DOHH2 (cell line): ENCODE results near the gene PLA1A.

ENCODE experiments used
- H3F3A ChIP-seq: fragments of 200-600 bp; sonication (generic), shearing (Covaris generic); 2 replicates; pipeline ENCODE4 v1.6.0; 2016; ENCODE audit warnings: antibody characterized with exemption, mild to moderate bottlenecking; ENCODE audit not compliant: control insufficient read depth, insufficient read depth
- H3K27ac ChIP-seq: fragments of 200-600 bp; sonication (generic); 2 replicates; pipeline ENCODE4 v1.5.1; 2014; ENCODE audit warnings: low read depth, mild to moderate bottlenecking, low read length, moderate library complexity
- H3K27me3 ChIP-seq: fragments of 200-600 bp; sonication (generic); 2 replicates; pipeline ENCODE4 v1.6.1; 2014; ENCODE audit warnings: mild to moderate bottlenecking, low read length, mixed read lengths; ENCODE audit not compliant: control insufficient read depth
- H3K36me3 ChIP-seq: fragments of 200-600 bp; sonication (generic); 2 replicates; pipeline ENCODE4 v1.6.1; 2014; ENCODE audit warnings: mild to moderate bottlenecking, low read length, moderate library complexity, mixed read lengths; ENCODE audit not compliant: control insufficient read depth
- H3K4me1 ChIP-seq: fragments of 200-600 bp; sonication (generic); 2 replicates; pipeline ENCODE4 v1.6.1; 2014; ENCODE audit warnings: mild to moderate bottlenecking, low read length, mixed read lengths; ENCODE audit not compliant: control insufficient read depth
- H3K4me2 ChIP-seq: fragments of 200-600 bp; sonication (generic); 2 replicates; pipeline ENCODE4 v1.6.0; 2014; ENCODE audit warnings: mild to moderate bottlenecking, low read length, moderate library complexity
- H3K4me3 ChIP-seq: fragments of 200-600 bp; sonication (generic); 2 replicates; pipeline ENCODE4 v1.5.1; 2014; ENCODE audit warnings: mild to moderate bottlenecking, low read length, mixed read lengths
- H3K79me2 ChIP-seq: fragments of 200-600 bp; sonication (generic); 2 replicates; pipeline ENCODE4 v1.6.1; 2014; ENCODE audit warnings: mild to moderate bottlenecking, low read length, mixed read lengths; ENCODE audit not compliant: control insufficient read depth
- H3K9me2 ChIP-seq: fragments of 200-600 bp; sonication (generic); replicated peaks from 2 replicates; pipeline ENCODE4 v1.6.1; 2014; ENCODE audit warnings: mild to moderate bottlenecking, low read length, mixed read lengths; ENCODE audit not compliant: control insufficient read depth
- H3K9me3 ChIP-seq: fragments of 200-600 bp; sonication (generic); 2 replicates; pipeline ENCODE4 v1.6.1; 2014; ENCODE audit warnings: antibody characterized with exemption, low read length, mixed read lengths; ENCODE audit not compliant: control insufficient read depth, insufficient read depth
- H4K20me1 ChIP-seq: fragments of 200-600 bp; sonication (generic); 2 replicates; pipeline ENCODE4 v1.6.0; 2014; ENCODE audit warnings: low read depth, mild to moderate bottlenecking, antibody characterized with exemption, low read length, moderate library complexity; ENCODE audit not compliant: control insufficient read depth, insufficient read depth
- EZH2phosphoT487 ChIP-seq: fragments of 200-600 bp; sonication (generic); IDR thresholded peaks from 2 replicates; pipeline ENCODE4 v1.6.1; 2017; ENCODE audit warnings: borderline replicate concordance, mild to moderate bottlenecking, antibody characterized with exemption, low read length, moderate library complexity, mixed read lengths
- TF ChIP-seq, protein P1 (sequence below): fragments of 200-600 bp; sonication (generic); IDR thresholded peaks from one replicate; pipeline ENCODE4 v1.5.1; 2014; ENCODE audit warnings: antibody characterized with exemption, mild to moderate bottlenecking, low read depth, low read length; ENCODE audit not compliant: poor library complexity, severe bottlenecking

PLA1A gene

GRCh38 chr3:119663885-119664284 lies 66.2 kb downstream of the PLA1A start:
- Histone ChIP-seq H3K79me2 (no peaks in the 10 kb centered on the region), H3K4me3 (no peak overlapping the region), H3K36me3 (peaks cover 19% of the 10 kb centered on the region), H4K20me1 (no peaks in the 10 kb centered on the region), H3K9me2 (no peaks in the 10 kb centered on the region), H3K9me3 (no peaks in the 10 kb centered on the region), H3K27ac (no peak overlapping the region), H3K27me3 (no peaks in the 10 kb centered on the region), H3K4me2 (no peak overlapping the region), H3K4me1 (peaks cover 10% of the 10 kb centered on the region), H3F3A (no peaks in the 10 kb centered on the region)
- no peak for TF ChIP-seq EZH2phosphoT487
- TF ChIP-seq, protein P1, sequence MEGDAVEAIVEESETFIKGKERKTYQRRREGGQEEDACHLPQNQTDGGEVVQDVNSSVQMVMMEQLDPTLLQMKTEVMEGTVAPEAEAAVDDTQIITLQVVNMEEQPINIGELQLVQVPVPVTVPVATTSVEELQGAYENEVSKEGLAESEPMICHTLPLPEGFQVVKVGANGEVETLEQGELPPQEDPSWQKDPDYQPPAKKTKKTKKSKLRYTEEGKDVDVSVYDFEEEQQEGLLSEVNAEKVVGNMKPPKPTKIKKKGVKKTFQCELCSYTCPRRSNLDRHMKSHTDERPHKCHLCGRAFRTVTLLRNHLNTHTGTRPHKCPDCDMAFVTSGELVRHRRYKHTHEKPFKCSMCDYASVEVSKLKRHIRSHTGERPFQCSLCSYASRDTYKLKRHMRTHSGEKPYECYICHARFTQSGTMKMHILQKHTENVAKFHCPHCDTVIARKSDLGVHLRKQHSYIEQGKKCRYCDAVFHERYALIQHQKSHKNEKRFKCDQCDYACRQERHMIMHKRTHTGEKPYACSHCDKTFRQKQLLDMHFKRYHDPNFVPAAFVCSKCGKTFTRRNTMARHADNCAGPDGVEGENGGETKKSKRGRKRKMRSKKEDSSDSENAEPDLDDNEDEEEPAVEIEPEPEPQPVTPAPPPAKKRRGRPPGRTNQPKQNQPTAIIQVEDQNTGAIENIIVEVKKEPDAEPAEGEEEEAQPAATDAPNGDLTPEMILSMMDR: no peak

GRCh38 chr3:119664370-119664769 lies 66.7 kb downstream of the PLA1A start:
- no peak overlapping the region for H3K4me2 ChIP-seq
- H3K9me2 ChIP-seq: no peaks in the 10 kb centered on the region
- no peaks in the 10 kb centered on the region for H3K27me3 ChIP-seq
- H3K27ac ChIP-seq: no peak overlapping the region
- H3F3A ChIP-seq: no peaks in the 10 kb centered on the region
- TF ChIP-seq EZH2phosphoT487: no peak
- TF ChIP-seq, protein P1: no peak
- peaks cover 10% of the 10 kb centered on the region for H3K4me1 ChIP-seq
- no peaks in the 10 kb centered on the region for H3K79me2 ChIP-seq
- no peaks in the 10 kb centered on the region for H3K9me3 ChIP-seq
- H3K4me3 ChIP-seq: no peak overlapping the region
- no peaks in the 10 kb centered on the region for H4K20me1 ChIP-seq
- H3K36me3 ChIP-seq: peaks cover 24% of the 10 kb centered on the region

- Histone ChIP-seq H3K4me1 (peaks cover 10% of the 10 kb centered on the region), H3K79me2 (no peaks in the 10 kb centered on the region), H3K27me3 (no peaks in the 10 kb centered on the region), H3K9me3 (no peaks in the 10 kb centered on the region), H3K36me3 (peaks cover 29% of the 10 kb centered on the region), H3K27ac (no peak overlapping the region), H3K4me2 (no peak overlapping the region), H3K4me3 (no peak overlapping the region), H4K20me1 (no peaks in the 10 kb centered on the region), H3F3A (no peaks in the 10 kb centered on the region), H3K9me2 (no peaks in the 10 kb centered on the region)
- TF ChIP-seq EZH2phosphoT487: no peak
- TF ChIP-seq, protein P1: no peak
These were observed 67.2 kb downstream of the PLA1A start for GRCh38 chr3:119664850-119665379.
